Gastrocnemius medialis (tissue), 4 donors: Measurements from ENCODE around the gene ZDHHC14.

Experiments used
- CTCF ChIP-seq, 5 experiments: fragments of 450-650 bp in 3 of 5; fragments of 200-600 bp in 2 of 5; sonication (generic) in 2 of 5; IDR thresholded peaks in 4 of 5; conservative IDR thresholded peaks in 1 of 5; 1 replicate in 4 of 5; 2 replicates in 1 of 5; pipeline ENCODE4 v1.5.1; 2016 to 2019; ENCODE audit warnings: antibody characterized with exemption in 5 of 5, mild to moderate bottlenecking in 3 of 5, moderate library complexity in 3 of 5
- POLR2A ChIP-seq, 2 donors: fragments of 450-650 bp; IDR thresholded peaks; one replicate each; pipeline ENCODE4 v1.6.1; 2017; ENCODE audit warnings: antibody characterized with exemption in 2 of 2, mild to moderate bottlenecking in 2 of 2, moderate library complexity in 2 of 2

- TF ChIP-seq POLR2A (IDR thresholded peaks at IDR 0.05) (no peak), CTCF (IDR thresholded peaks at IDR 0.05 in 4 of 5, conservative IDR thresholded peaks at IDR 0.05 in 1 of 5) (no peak)
Measured at GRCh38 chr6:157420497-157420896, 39.5 kb downstream of the ZDHHC14 start.
